Kidney (tissue), 14 donors: ENCODE data around the gene UFM1. TPM values are rescaled to one million over a fixed set of nuclear protein-coding genes. Genes with fewer than 3 reads are reported as not detected.
"Not testable (repeated sequence)": the region's sequence is repeated elsewhere in the genome, so short reads cannot be mapped to it uniquely, and the experiment has no call there.

ENCODE experiments used
- DNase-seq, 5 donors: peaks; one replicate each; pipeline ENCODE4 v3.0.0-alpha.2; 2013 to 2020
- FAIRE-seq: peaks from 2 replicates; lab custom pipeline; 2012; peaks lifted over from hg19 to GRCh38; lab: Jason Lieb, UNC
- H3K27ac ChIP-seq, 2 donors: one replicate each; pipeline ENCODE4 v1.7.0; 2013; ENCODE audit warnings: low read depth in 2 of 2, low read length in 2 of 2, inconsistent platforms in 1 of 2
- H3K27me3 ChIP-seq: one replicate; pipeline ENCODE4 v1.7.1; 2013; ENCODE audit warnings: low read length, inconsistent platforms; ENCODE audit not compliant: control insufficient read depth, insufficient read depth
- H3K36me3 ChIP-seq, 3 donors: one replicate each; pipeline versions ENCODE4 v1.7.0 to v1.7.1; 2013; ENCODE audit warnings: low read length in 3 of 3, control low read depth in 1 of 3, inconsistent platforms in 1 of 3; ENCODE audit not compliant: insufficient read depth in 3 of 3, control insufficient read depth in 2 of 3
- H3K4me1 ChIP-seq, 3 donors: one replicate each; pipeline versions ENCODE4 v1.7.0 to v1.7.1; 2013; ENCODE audit warnings: low read length in 3 of 3, inconsistent platforms in 1 of 3, low read depth in 1 of 3; ENCODE audit not compliant: control insufficient read depth in 2 of 3, insufficient read depth in 2 of 3
- H3K4me3 ChIP-seq, 3 donors: one replicate each; pipeline versions ENCODE4 v1.7.0 to v1.8.1; 2013; ENCODE audit warnings: low read length in 3 of 3, control low read depth in 1 of 3, inconsistent platforms in 1 of 3
- H3K9ac ChIP-seq, 3 donors: one replicate each; pipeline versions ENCODE4 v1.7.0 to v1.7.1; 2013; ENCODE audit warnings: low read length in 3 of 3, control low read depth in 1 of 3, inconsistent platforms in 1 of 3
- H3K9me3 ChIP-seq, 3 donors: one replicate each; pipeline versions ENCODE4 v1.7.0 to v1.7.1; 2013; ENCODE audit warnings: low read length in 3 of 3, control low read depth in 1 of 3, inconsistent platforms in 1 of 3; ENCODE audit not compliant: control insufficient read depth in 2 of 3, insufficient read depth in 1 of 3
- CTCF ChIP-seq: IDR thresholded peaks from 3 replicates; pipeline ENCODE4 v1.5.1; 2012; ENCODE audit warnings: mild to moderate bottlenecking, moderate library complexity, borderline replicate concordance; ENCODE audit not compliant: insufficient read depth; ENCODE audit errors: extremely low read depth
- intact Hi-C: fragments of 100-400 bp; cut with DNase I; formaldehyde crosslinking; loops from one replicate; pipeline ENCODE4 v1.11.1; 2022
- polyA plus RNA-seq: library from polyadenylated mRNA; stranded (reverse); fragments of 350-450 nt; fragmentation: Illumina TruSeq; extraction: RNeasy Lipid Tissue Mini Kit (QIAGEN cat#74804); gene quantifications from one replicate; pipeline ENCODE4 v1.2.3, GENCODE V29; 2014; ENCODE audit warnings: low read depth, low replicate concordance; ENCODE audit not compliant: insufficient read depth
- total RNA-seq: library from RNA; stranded (reverse); fragmentation: NEBNext Ultra II Directional; extraction: Animal tissue kit (Norgen Biotek cat#: 25700); gene quantifications from one replicate; pipeline ENCODE4 v1.2.1, GENCODE V29; 2021
- donor health status: control.
- donor health status: control.
- donor health status: control.
- donor health status: control.
- donor health status: control.
- donor health status: DM: yes; HTN: yes; CAD: no.
- donor health status: Normal renal cell carcinoma (clear cell type).

The UFM1 gene
- total and polyA plus RNA-seq, 2 donors from 2014 or later, result 39.1 to 60.7 TPM

DNA sequence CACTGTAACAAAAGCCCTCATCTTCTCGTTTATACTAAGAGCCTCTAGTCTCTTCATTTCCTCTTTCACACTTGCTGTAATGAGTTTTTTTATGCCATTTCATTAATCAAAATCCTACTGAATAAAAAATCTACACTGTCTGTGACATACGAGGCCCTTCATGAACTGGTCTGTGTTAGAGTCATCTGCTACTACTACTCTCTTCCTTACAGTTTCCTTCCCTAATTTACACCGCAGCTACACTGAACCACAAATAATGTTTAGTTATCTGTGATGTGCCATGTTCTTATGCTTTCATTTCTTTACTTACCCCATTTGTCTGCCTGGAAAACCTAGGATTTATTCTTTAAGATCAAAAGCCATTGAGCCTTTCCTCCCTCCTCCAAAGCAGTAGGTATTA is 16.0 kb downstream of the UFM1 start:
- H3K4me1 ChIP-seq, result no peaks in the 10 kb centered on the region

GRCh38 chr13:38366954-38367645 is 17.4 kb downstream of the UFM1 start:
- DNase-seq (no peak), FAIRE-seq (no peak)
- intact Hi-C loops, result no loop called here
- Histone ChIP-seq H3K9me3 (no peaks in the 10 kb centered on the region), H3K4me3 (no peak overlapping the region), H3K36me3 (peaks cover 0 to 3% (median 0%) of the 10 kb centered on the region in 3 donors), H3K4me1 (no peaks in the 10 kb centered on the region), H3K27ac (no peak overlapping the region), H3K27me3 (no peaks in the 10 kb centered on the region), H3K9ac (no peak overlapping the region)
- no peak for TF ChIP-seq CTCF

More for the DNA sequence above, 16.0 kb downstream of the UFM1 start:
- FAIRE-seq (no peak), DNase-seq (no peak)
- no peaks in the 10 kb centered on the region for H3K9me3 ChIP-seq
- no peaks in the 10 kb centered on the region for H3K27me3 ChIP-seq
- no peak overlapping the region for H3K4me3 ChIP-seq
- H3K9ac ChIP-seq, result no peak overlapping the region
- TF ChIP-seq CTCF, result no peak
- peaks cover 3 to 5% (median 4%) of the 10 kb centered on the region in 3 donors for H3K36me3 ChIP-seq
- no peak overlapping the region for H3K27ac ChIP-seq
- intact Hi-C loops, result no loop called here

GRCh38 chr13:38369058-38369457 is 19.4 kb downstream of the UFM1 start:
- no peak for FAIRE-seq
- no peak for DNase-seq
- H3K27me3 ChIP-seq, result no peaks in the 10 kb centered on the region
- no peak for TF ChIP-seq CTCF
- no peaks in the 10 kb centered on the region for H3K9me3 ChIP-seq
- H3K9ac ChIP-seq, result no peak overlapping the region
- no peak overlapping the region for H3K4me3 ChIP-seq
- no peaks in the 10 kb centered on the region for H3K36me3 ChIP-seq
- intact Hi-C loops, result no loop called here
- no peaks in the 10 kb centered on the region for H3K4me1 ChIP-seq
- no peak overlapping the region for H3K27ac ChIP-seq

DNA sequence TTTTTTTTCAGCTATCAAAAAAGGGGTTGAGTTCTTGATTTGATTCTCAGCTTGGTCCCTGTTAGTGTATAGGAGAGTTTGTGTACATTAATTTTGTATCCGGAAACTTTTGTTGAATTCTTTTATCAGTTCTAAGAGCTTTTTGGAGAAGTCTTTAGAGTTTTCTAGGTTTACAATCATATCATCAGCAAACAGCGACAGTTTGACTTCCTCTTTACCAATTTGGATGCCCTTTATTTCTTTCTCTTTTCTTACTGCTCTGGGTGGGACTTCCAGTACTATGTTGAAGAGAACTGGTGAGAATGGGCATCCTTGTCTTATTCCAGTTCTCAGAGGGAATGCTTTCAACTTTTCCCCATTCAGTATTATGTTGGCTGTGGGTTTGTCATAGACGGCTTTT is 20.4 kb downstream of the UFM1 start:
- H3K27me3 ChIP-seq, intact Hi-C loops, DNase-seq, H3K9ac ChIP-seq, H3K27ac ChIP-seq, H3K4me1 ChIP-seq, H3K4me3 ChIP-seq, H3K36me3 ChIP-seq, H3K9me3 ChIP-seq, FAIRE-seq: not testable (repeated sequence)
